IMR-90 (cell line): ENCODE measurements around the gene ZNF546. TPM values are rescaled to one million over a fixed set of nuclear protein-coding genes. Genes with fewer than 3 reads are reported as not detected.

ENCODE experiments used
- ATAC-seq: fragments of 200-7000 bp; cut with Tn5 transposase; 2 replicates; pipeline ENCODE4 v1.9.1; 2020; ENCODE audit warnings: low read depth, mild to moderate bottlenecking, moderate library complexity
- BruUV-seq: library from RNA; stranded (reverse); fragments of 400-500 nt; replicated peaks from 2 replicates; lab custom pipeline; 2021; lab: Mats Ljungman, UMichigan
- CTCF ChIA-PET: fragments of 300-600 bp; formaldehyde crosslinking; extraction: SDS; loops from one replicate; lab custom pipeline; 2021; ENCODE audit warnings: antibody characterized with exemption; lab: Yijun Ruan, JAX
- POLR2A ChIA-PET: fragments of 300-600 bp; sonication (Branson Sonifier 250); formaldehyde crosslinking; loops from one replicate; lab custom pipeline; 2022; ENCODE audit warnings: antibody characterized with exemption; ENCODE audit not compliant: unreplicated experiment; lab: Charles Lee
- DNase-seq: peaks from one replicate; pipeline ENCODE4 v3.0.0; 2013
- H2AFZ ChIP-seq: replicated peaks from 2 replicates; pipeline ENCODE3; 2013; ENCODE audit warnings: low read length, mild to moderate bottlenecking; ENCODE audit not compliant: poor library complexity
- H2AK5ac ChIP-seq: 2 replicates; pipeline ENCODE4 v1.6.1; 2013; ENCODE audit warnings: low read depth, low read length, inconsistent platforms
- H2AK9ac ChIP-seq: replicated peaks from 2 replicates; pipeline ENCODE3; 2013; ENCODE audit warnings: mild to moderate bottlenecking, low read depth, low read length, moderate library complexity; ENCODE audit not compliant: poor library complexity
- H2BK120ac ChIP-seq: 2 replicates; pipeline ENCODE4 v1.6.1; 2013; ENCODE audit warnings: low read depth, low read length, inconsistent platforms
- H2BK15ac ChIP-seq: 3 replicates; pipeline ENCODE4 v1.6.1; 2013; ENCODE audit warnings: low read depth, low read length, inconsistent platforms
- H2BK20ac ChIP-seq: 2 replicates; pipeline ENCODE4 v1.6.1; 2013; ENCODE audit warnings: low read depth, mild to moderate bottlenecking, inconsistent platforms, low read length, moderate library complexity
- H2BK5ac ChIP-seq: 2 replicates; pipeline ENCODE4 v1.6.1; 2013; ENCODE audit warnings: mild to moderate bottlenecking, low read depth, low read length, inconsistent platforms; ENCODE audit not compliant: poor library complexity, severe bottlenecking
- H3K14ac ChIP-seq: replicated peaks from 2 replicates; pipeline ENCODE4 v1.6.1; 2013; ENCODE audit warnings: low read depth, low read length, inconsistent platforms
- H3K18ac ChIP-seq: 2 replicates; pipeline ENCODE4 v1.6.1; 2013; ENCODE audit warnings: low read depth, low read length, control low read depth
- H3K23ac ChIP-seq: 2 replicates; pipeline ENCODE4 v1.6.1; 2013; ENCODE audit warnings: low read depth, low read length, inconsistent platforms
- H3K27ac ChIP-seq: 2 replicates; pipeline ENCODE4 v1.5.1; 2013; ENCODE audit warnings: mild to moderate bottlenecking, control low read depth, low read length; ENCODE audit not compliant: insufficient read depth
- H3K27me3 ChIP-seq: 2 replicates; pipeline ENCODE4 v1.6.1; 2013; ENCODE audit warnings: low read length; ENCODE audit not compliant: control insufficient read depth, insufficient read depth
- H3K36me3 ChIP-seq: 2 replicates; pipeline ENCODE4 v1.6.1; 2013; ENCODE audit warnings: low read length, mixed read lengths; ENCODE audit not compliant: control insufficient read depth, insufficient read depth
- H3K4ac ChIP-seq: 2 replicates; pipeline ENCODE4 v1.6.1; 2013; ENCODE audit warnings: low read depth, low read length, inconsistent platforms
- H3K4me1 ChIP-seq: 2 replicates; pipeline ENCODE4 v1.6.1; 2013; ENCODE audit warnings: low read length, mixed read lengths; ENCODE audit not compliant: control insufficient read depth, insufficient read depth
- H3K4me2 ChIP-seq: 2 replicates; pipeline ENCODE4 v1.6.1; 2013; ENCODE audit warnings: low read depth, mild to moderate bottlenecking, control low read depth, low read length, moderate library complexity
- H3K4me3 ChIP-seq: 2 replicates; pipeline ENCODE4 v1.5.1; 2013; ENCODE audit warnings: low read depth, mild to moderate bottlenecking, control low read depth, low read length, moderate library complexity; ENCODE audit not compliant: insufficient read depth
- H3K56ac ChIP-seq: 2 replicates; pipeline ENCODE4 v1.6.1; 2013; ENCODE audit warnings: low read length, inconsistent platforms; ENCODE audit not compliant: insufficient read depth; ENCODE audit errors: extremely low read depth
- H3K79me1 ChIP-seq, 2 experiments: 2 replicates each; pipeline ENCODE4 v1.6.1; 2013; ENCODE audit warnings: low read length in 2 of 2, inconsistent platforms in 1 of 2, low read depth in 1 of 2
- H3K9ac ChIP-seq: 2 replicates; pipeline ENCODE4 v1.6.1; 2013; ENCODE audit warnings: low read depth, low read length, control low read depth
- H3K9me1 ChIP-seq: 2 replicates; pipeline ENCODE4 v1.6.1; 2013; ENCODE audit warnings: low read length, inconsistent platforms; ENCODE audit not compliant: insufficient read depth
- H3K9me3 ChIP-seq: 2 replicates; pipeline ENCODE4 v1.6.1; 2013; ENCODE audit warnings: low read length; ENCODE audit not compliant: control insufficient read depth, insufficient read depth
- H4K20me1 ChIP-seq: 2 replicates; pipeline ENCODE4 v1.6.1; 2013; ENCODE audit warnings: low read length, inconsistent platforms; ENCODE audit not compliant: insufficient read depth
- H4K5ac ChIP-seq: 2 replicates; pipeline ENCODE4 v1.6.1; 2013; ENCODE audit warnings: mild to moderate bottlenecking, low read depth, low read length, control low read depth
- H4K8ac ChIP-seq, 2 experiments: 2 replicates each; pipeline ENCODE4 v1.6.1; 2013; ENCODE audit warnings: low read depth in 2 of 2, low read length in 2 of 2, control low read depth in 1 of 2, inconsistent platforms in 1 of 2
- H4K91ac ChIP-seq: 2 replicates; pipeline ENCODE4 v1.6.1; 2013; ENCODE audit warnings: low read depth, low read length, inconsistent platforms; ENCODE audit not compliant: insufficient read depth
- CHD1 ChIP-seq: IDR thresholded peaks from 2 replicates; pipeline ENCODE4 v1.6.1; 2012; ENCODE audit warnings: low read depth, low read length, improper control_type of control experiment
- CTCF ChIP-seq: conservative IDR thresholded peaks from 2 replicates; pipeline ENCODE4 v1.5.1; 2012; ENCODE audit warnings: mild to moderate bottlenecking, low read depth, low read length, improper control_type of control experiment
- MAFK ChIP-seq: IDR thresholded peaks from 2 replicates; pipeline ENCODE4 v1.6.1; 2012; ENCODE audit warnings: low read depth, low read length, improper control_type of control experiment
- MAZ ChIP-seq: IDR thresholded peaks from 2 replicates; pipeline ENCODE4 v1.6.1; 2012; ENCODE audit warnings: low read depth, mild to moderate bottlenecking, low read length, improper control_type of control experiment, moderate library complexity, borderline replicate concordance
- MXI1 ChIP-seq: IDR thresholded peaks from 2 replicates; pipeline ENCODE4 v1.6.1; 2012; ENCODE audit warnings: low read depth, mild to moderate bottlenecking, low read length, moderate library complexity, borderline replicate concordance
- NFE2L2 ChIP-seq: fragments of 150-350 bp; IDR thresholded peaks from 2 replicates; pipeline ENCODE4 v1.6.1; 2016; ENCODE audit warnings: low read depth, mild to moderate bottlenecking, low read length
- POLR2A ChIP-seq: IDR thresholded peaks from 2 replicates; pipeline ENCODE4 v1.6.1; 2012; ENCODE audit warnings: mild to moderate bottlenecking, low read depth, low read length
- RAD21 ChIP-seq: IDR thresholded peaks from 2 replicates; pipeline ENCODE4 v1.6.1; 2012; ENCODE audit warnings: low read length, improper control_type of control experiment
- RCOR1 ChIP-seq: IDR thresholded peaks from 2 replicates; pipeline ENCODE4 v1.6.1; 2012; ENCODE audit warnings: mild to moderate bottlenecking, low read length, improper control_type of control experiment; ENCODE audit not compliant: insufficient replicate concordance
- RFX5 ChIP-seq: IDR thresholded peaks from 2 replicates; pipeline ENCODE4 v1.8.0; 2012; ENCODE audit warnings: low read depth, mild to moderate bottlenecking, low read length, moderate library complexity
- SMC3 ChIP-seq: fragments of 150-350 bp; IDR thresholded peaks from 2 replicates; pipeline ENCODE4 v1.6.1; 2016; ENCODE audit warnings: low read depth, mild to moderate bottlenecking, antibody characterized with exemption, low read length, moderate library complexity
- USF2 ChIP-seq: fragments of 150-350 bp; IDR thresholded peaks from 2 replicates; pipeline ENCODE4 v1.6.1; 2017; ENCODE audit warnings: mild to moderate bottlenecking, antibody characterized with exemption, low read length, low read depth
- dilution Hi-C: fragments of 300-500 bp; cut with HindIII; formaldehyde crosslinking; loops from one replicate; pipeline ENCODE4 v1.14.3; 2018; ENCODE audit warnings: low sequenced_read_pairs; ENCODE audit not compliant: unreplicated experiment
- in situ Hi-C: fragments of 300-500 bp; cut with MboI; formaldehyde crosslinking; loops from 3 replicates; pipeline ENCODE4 v1.14.3; 2019; ENCODE audit warnings: low sequenced_read_pairs, inconsistent platforms, mixed read lengths
- intact Hi-C: fragments of 100-400 bp; cut with micrococcal nuclease; formaldehyde crosslinking; loops from 2 replicates; pipeline ENCODE4 v1.10.0; 2022
- polyA plus RNA-seq, 3 experiments: library from polyadenylated mRNA; depleted of rRNA; stranded (reverse); fragments of >200 nt; gene quantifications; 2 replicates each; pipeline ENCODE4 v1.2.3, GENCODE V29; 2012; ENCODE audit warnings: low replicate concordance in 1 of 3
- total RNA-seq: library from RNA; depleted of rRNA; stranded (reverse); fragments of >200 nt; gene quantifications from 2 replicates; pipeline ENCODE4 v1.2.3, GENCODE V29; 2012

ZNF546 gene
- total and polyA plus RNA-seq, 2 of the 4 experiments (the other 2 are of a cell fraction), result 1.6 to 6.5 TPM

- ATAC-seq, result no peak
- Histone ChIP-seq H3K9me1 (no peaks in the 10 kb centered on the region), H3K9ac (no peak overlapping the region), H2BK20ac (no peak overlapping the region), H4K8ac (no peak overlapping the region), H3K14ac (no peak overlapping the region), H3K36me3 (peaks cover 8% of the 10 kb centered on the region), H2BK5ac (no peak overlapping the region), H2BK15ac (no peak overlapping the region), H3K23ac (no peak overlapping the region), H3K4ac (no peak overlapping the region), H3K4me3 (no peak overlapping the region), H4K20me1 (no peaks in the 10 kb centered on the region), H3K27me3 (no peaks in the 10 kb centered on the region), H2BK120ac (no peak overlapping the region), H2AK5ac (no peak overlapping the region), H3K79me1 (peaks cover 11 to 15% of the 10 kb centered on the region in 2 experiments; a peak in 3 of 4 replicates), H2AFZ (no peak overlapping the region), H3K4me2 (no peak overlapping the region), H3K4me1 (no peaks in the 10 kb centered on the region), H4K5ac (no peak overlapping the region), H3K9me3 (peaks cover 4% of the 10 kb centered on the region), H2AK9ac (no peak overlapping the region), H4K91ac (no peak overlapping the region), H3K56ac (no peak overlapping the region), H3K27ac (no peak overlapping the region), H3K18ac (no peak overlapping the region)
- POLR2A ChIA-PET, result no interaction called here
- intact Hi-C loops, result no loop called here
- CTCF ChIA-PET, result interaction anchor here (0.9 kb wide), 1 partner anchor 16 kb away, joined by 3 read pairs; the partner anchor contains the start of gene PSMC4
- dilution Hi-C loops, result no loop called here
- TF ChIP-seq MAZ (no peak), SMC3 (no peak), RFX5 (no peak), CHD1 (no peak), MXI1 (no peak), POLR2A (no peak), NFE2L2 (no peak), USF2 (no peak), MAFK (no peak), RCOR1 (no peak), CTCF (no peak), RAD21 (no peak)
- in situ Hi-C loops, result no loop called here
- no peak for DNase-seq
- BruUV-seq, result no TSS peak
Observed at GRCh38 chr19:39986643-39987042, 10.2 kb upstream of the ZNF546 start.
